Measurements from ENCODE around the gene ZNF775. TPM values are rescaled to one million over a fixed set of nuclear protein-coding genes. Genes with fewer than 3 reads are reported as not detected.

Gene ZNF775
- total RNA-seq, 2 experiments from 2014 or later: 3.7 to 4.0 TPM

GRCh38 chr7:150432915-150433892, 54.1 kb downstream of the ZNF775 start:
- no peak overlapping the region for H3K27ac Mint-ChIP-seq
- H3K4me1 Mint-ChIP-seq: peaks cover 23% of the 10 kb centered on the region
- peak overlapping the region; percentile 18 for H3K4me3 Mint-ChIP-seq
- H3K27me3 Mint-ChIP-seq: peaks cover 6% of the 10 kb centered on the region
- no peaks in the 10 kb centered on the region for H3K9me3 Mint-ChIP-seq
- no peaks in the 10 kb centered on the region for H3K36me3 Mint-ChIP-seq
- DNase-seq: no peak

- Mint-ChIP-seq H3K9me3 (no peaks in the 10 kb centered on the region), H3K27me3 (peaks cover 6% of the 10 kb centered on the region), H3K4me1 (peaks cover 21% of the 10 kb centered on the region), H3K36me3 (no peaks in the 10 kb centered on the region), H3K4me3 (no peak overlapping the region), H3K27ac (no peak overlapping the region)
- no peak for DNase-seq
These were observed 55.1 kb downstream of the ZNF775 start for GRCh38 chr7:150434240-150434639.

- peaks cover 6% of the 10 kb centered on the region for H3K27me3 Mint-ChIP-seq
- H3K9me3 Mint-ChIP-seq: peaks cover 4% of the 10 kb centered on the region
- H3K36me3 Mint-ChIP-seq: peaks cover 1% of the 10 kb centered on the region
- H3K27ac Mint-ChIP-seq: no peak overlapping the region
- peaks cover 28% of the 10 kb centered on the region for H3K4me1 Mint-ChIP-seq
- H3K4me3 Mint-ChIP-seq: no peak overlapping the region
- no peak for DNase-seq
These were observed 55.9 kb downstream of the ZNF775 start for GRCh38 chr7:150435047-150435389.

GRCh38 chr7:150435390-150436073, 56.4 kb downstream of the ZNF775 start:
- no peak for DNase-seq
- H3K27ac Mint-ChIP-seq: peak overlapping the region; percentile 38
- peaks cover 5% of the 10 kb centered on the region for H3K36me3 Mint-ChIP-seq
- H3K9me3 Mint-ChIP-seq: peaks cover 9% of the 10 kb centered on the region
- H3K4me1 Mint-ChIP-seq: peaks cover 34% of the 10 kb centered on the region
- H3K27me3 Mint-ChIP-seq: peaks cover 6% of the 10 kb centered on the region
- H3K4me3 Mint-ChIP-seq: no peak overlapping the region

- peaks cover 23% of the 10 kb centered on the region for H3K9me3 Mint-ChIP-seq
- no peak for DNase-seq
- peaks cover 24% of the 10 kb centered on the region for H3K4me1 Mint-ChIP-seq
- peaks cover 17% of the 10 kb centered on the region for H3K36me3 Mint-ChIP-seq
- no peaks in the 10 kb centered on the region for H3K27me3 Mint-ChIP-seq
- H3K4me3 Mint-ChIP-seq: no peak overlapping the region
- H3K27ac Mint-ChIP-seq: peak overlapping the region; percentile 25
These were observed 60.8 kb downstream of the ZNF775 start for GRCh38 chr7:150439967-150440366.

GRCh38 chr7:150441524-150441923, 62.4 kb downstream of the ZNF775 start:
- Mint-ChIP-seq H3K36me3 (peaks cover 17% of the 10 kb centered on the region), H3K4me1 (peaks cover 22% of the 10 kb centered on the region), H3K4me3 (no peak overlapping the region), H3K27me3 (no peaks in the 10 kb centered on the region), H3K27ac (no peak overlapping the region), H3K9me3 (peaks cover 23% of the 10 kb centered on the region)
- DNase-seq: no peak

GRCh38 chr7:150442811-150443210, 63.7 kb downstream of the ZNF775 start:
- Mint-ChIP-seq H3K27ac (no peak overlapping the region), H3K36me3 (peaks cover 17% of the 10 kb centered on the region), H3K4me3 (no peak overlapping the region), H3K9me3 (peaks cover 23% of the 10 kb centered on the region), H3K4me1 (peaks cover 29% of the 10 kb centered on the region), H3K27me3 (no peaks in the 10 kb centered on the region)
- DNase-seq: no peak

- H3K9me3 Mint-ChIP-seq: peaks cover 23% of the 10 kb centered on the region
- peaks cover 17% of the 10 kb centered on the region for H3K36me3 Mint-ChIP-seq
- peaks cover 38% of the 10 kb centered on the region for H3K4me1 Mint-ChIP-seq
- no peak for DNase-seq
- no peak overlapping the region for H3K4me3 Mint-ChIP-seq
- H3K27me3 Mint-ChIP-seq: no peaks in the 10 kb centered on the region
- no peak overlapping the region for H3K27ac Mint-ChIP-seq
These were observed 64.8 kb downstream of the ZNF775 start for GRCh38 chr7:150443793-150444540.

GRCh38 chr7:150444674-150445365, 65.7 kb downstream of the ZNF775 start:
- DNase-seq: no peak
- peaks cover 17% of the 10 kb centered on the region for H3K36me3 Mint-ChIP-seq
- no peak overlapping the region for H3K4me3 Mint-ChIP-seq
- no peak overlapping the region for H3K27ac Mint-ChIP-seq
- peaks cover 21% of the 10 kb centered on the region for H3K9me3 Mint-ChIP-seq
- H3K27me3 Mint-ChIP-seq: no peaks in the 10 kb centered on the region
- H3K4me1 Mint-ChIP-seq: peaks cover 39% of the 10 kb centered on the region

- no peak for DNase-seq
These were observed 67.3 kb downstream of the ZNF775 start for GRCh38 chr7:150446288-150446938.

More at GRCh38 chr7:150446288-150446938, 67.3 kb downstream of the ZNF775 start:
- H3K4me1 Mint-ChIP-seq: peaks cover 37% of the 10 kb centered on the region
- H3K27me3 Mint-ChIP-seq: no peaks in the 10 kb centered on the region
- H3K9me3 Mint-ChIP-seq: peaks cover 9% of the 10 kb centered on the region
- H3K27ac Mint-ChIP-seq: peak overlapping the region; percentile 72
- no peak overlapping the region for H3K4me3 Mint-ChIP-seq
- H3K36me3 Mint-ChIP-seq: peaks cover 11% of the 10 kb centered on the region

Other genes with a start within 250 kb of the ZNF775 start
- 10 to 100 TPM; 23.5 to 26.1 TPM for gene LRRC61, start 56.0 kb upstream of the ZNF775 start, total RNA-seq
- 1 to 10 TPM; 2.8 to 3.4 TPM for gene ACTR3C, start 55.8 kb upstream of the ZNF775 start, total RNA-seq
- not detected for gene RARRES2, start 37.7 kb upstream of the ZNF775 start, total RNA-seq
- gene REPIN1, start 10.5 kb upstream of the ZNF775 start, total RNA-seq: 10 to 100 TPM; 54.7 to 55.1 TPM
- gene GIMAP8, start 71.3 kb downstream of the ZNF775 start, total RNA-seq: 10 to 100 TPM; 11.1 to 11.9 TPM
- gene GIMAP7, start 135.5 kb downstream of the ZNF775 start, total RNA-seq: 10 to 100 TPM; 36.1 to 37.9 TPM
- gene GIMAP4, start 188.1 kb downstream of the ZNF775 start, total RNA-seq: 10 to 100 TPM; 72.0 to 72.7 TPM

All from activated naive CD8-positive, alpha-beta T cell treated with anti-CD3 and anti-CD28 coated beads for 36 hours (primary cell).